NCI-H2107 treated with DMSO at 0.1 percent for 48 hours (cell line): Measurements from ENCODE around the gene SEMA5B.

Experiments used
- DNase-seq: peaks from one replicate; lab custom pipeline; 2025; ENCODE audit not compliant: unreplicated experiment; lab: John Stamatoyannopoulos, UW

SEMA5B gene

GRCh38 chr3:123027292-123028232, at the start of gene SEMA5B:
TSS of gene SEMA5B (minus strand) at chr3:123027763. CDS start at chr3:122961263, 66,500 bp downstream.
- no peak for DNase-seq

- peak; percentile 69 for DNase-seq
Observed at GRCh38 chr3:123076496-123077418, 49.2 kb upstream of the SEMA5B start.

- DNase-seq, result no peak
Observed at GRCh38 chr3:123076112-123076495, 48.5 kb upstream of the SEMA5B start.

- DNase-seq, result no peak
Observed at GRCh38 chr3:123075359-123075758, 47.8 kb upstream of the SEMA5B start.

- peak; percentile 77 for DNase-seq
Observed at GRCh38 chr3:123072564-123072963, 45.0 kb upstream of the SEMA5B start.

- no peak for DNase-seq
Observed at GRCh38 chr3:123072152-123072551, 44.6 kb upstream of the SEMA5B start.

- DNase-seq, result no peak
Observed at GRCh38 chr3:123071581-123071980, 44.0 kb upstream of the SEMA5B start.

GRCh38 chr3:123071146-123071545, 43.6 kb upstream of the SEMA5B start:
- no peak for DNase-seq

- no peak for DNase-seq
Observed at GRCh38 chr3:123070510-123070909, 42.9 kb upstream of the SEMA5B start.

- no peak for DNase-seq
Observed at GRCh38 chr3:123068601-123069381, 41.2 kb upstream of the SEMA5B start.

- no peak for DNase-seq
Observed at GRCh38 chr3:123067689-123068600, 40.4 kb upstream of the SEMA5B start.

GRCh38 chr3:123066896-123067688, 39.5 kb upstream of the SEMA5B start, which contains the start of gene PDIA5:
TSS of gene PDIA5 (plus strand) at chr3:123067025. CDS start at chr3:123067165, 140 bp downstream.
- DNase-seq, result peak; percentile 89

GRCh38 chr3:123066599-123066895, 39.0 kb upstream of the SEMA5B start:
- DNase-seq, result no peak

- no peak for DNase-seq
Observed at GRCh38 chr3:123064914-123065313, 37.4 kb upstream of the SEMA5B start.

- no peak for DNase-seq
Observed at GRCh38 chr3:123064506-123064905, 36.9 kb upstream of the SEMA5B start.

GRCh38 chr3:123063034-123063433, 35.5 kb upstream of the SEMA5B start:
- DNase-seq, result no peak

GRCh38 chr3:123061856-123062255, 34.3 kb upstream of the SEMA5B start:
- no peak for DNase-seq

- no peak for DNase-seq
Observed at GRCh38 chr3:123060054-123060453, 32.5 kb upstream of the SEMA5B start.

GRCh38 chr3:123058505-123058904, 30.9 kb upstream of the SEMA5B start:
- no peak for DNase-seq
